ENCODE results near the gene AMTN. TPM values are rescaled to one million over a fixed set of nuclear protein-coding genes. Genes with fewer than 3 reads are reported as not detected.

AMTN gene
- total RNA-seq, 1 experiment from 2014 or later: not detected

- no peak for DNase-seq (ENCODE audit: low read depth)
These were observed 41.6 kb downstream of the AMTN start for GRCh38 chr4:70559924-70560323.

- DNase-seq (ENCODE audit: low read depth): no peak
These were observed 45.7 kb downstream of the AMTN start for GRCh38 chr4:70564033-70564432.

GRCh38 chr4:70570796-70571195, 52.4 kb downstream of the AMTN start:
- DNase-seq (ENCODE audit: low read depth): no peak

GRCh38 chr4:70571772-70572171, 53.4 kb downstream of the AMTN start:
- no peak for DNase-seq (ENCODE audit: low read depth)

- no peak for DNase-seq (ENCODE audit: low read depth)
These were observed 57.6 kb downstream of the AMTN start for GRCh38 chr4:70575964-70576363.

- DNase-seq (ENCODE audit: low read depth): no peak
These were observed 59.0 kb downstream of the AMTN start for GRCh38 chr4:70577220-70577927.

- DNase-seq (ENCODE audit: low read depth): no peak
These were observed 63.6 kb downstream of the AMTN start for GRCh38 chr4:70581980-70582379.

Other genes starting within 250 kb of the AMTN start
- not detected in 2 replicates for gene CABS1, start 183.6 kb upstream of the AMTN start, total RNA-seq (2014; rRNA removed; shearing (Covaris generic))
- not detected in 2 replicates for gene SMR3A, start 157.8 kb upstream of the AMTN start, total RNA-seq (2014; rRNA removed; shearing (Covaris generic))
- gene SMR3B, start 135.4 kb upstream of the AMTN start, total RNA-seq (2014; rRNA removed; shearing (Covaris generic)): not detected in 2 replicates
- not detected in 2 replicates for gene OPRPN, start 120.6 kb upstream of the AMTN start, total RNA-seq (2014; rRNA removed; shearing (Covaris generic))
- not detected in 2 replicates for gene MUC7, start 46.4 kb upstream of the AMTN start, total RNA-seq (2014; rRNA removed; shearing (Covaris generic))
- gene AMBN, start 73.7 kb downstream of the AMTN start, total RNA-seq (2014; rRNA removed; shearing (Covaris generic)): not detected in 2 replicates
- not detected in 2 replicates for gene ENAM, start 110.2 kb downstream of the AMTN start, total RNA-seq (2014; rRNA removed; shearing (Covaris generic))
- gene JCHAIN, start 147.9 kb downstream of the AMTN start, total RNA-seq (2014; rRNA removed; shearing (Covaris generic)): not detected in 2 replicates
- gene UTP3, start 170.0 kb downstream of the AMTN start, total RNA-seq (2014; rRNA removed; shearing (Covaris generic)): 15.0 and 16.0 TPM in 2 replicates
- 15.7 and 16.0 TPM in 2 replicates for gene RUFY3, start 203.4 kb downstream of the AMTN start, total RNA-seq (2014; rRNA removed; shearing (Covaris generic))

All from RPMI7951 (cell line).